Upper lobe of left lung (tissue), 4 donors: ENCODE measurements around the gene NT5C3A.

Source experiments
- CTCF ChIP-seq, 6 experiments: fragments of 450-650 bp in 4 of 6; fragments of 200-600 bp in 2 of 6; sonication (generic) in 2 of 6; IDR thresholded peaks; one replicate each; pipeline ENCODE4 v1.5.1; 2016 to 2019; ENCODE audit warnings: antibody characterized with exemption in 6 of 6
- POLR2A ChIP-seq, 4 donors: fragments of 450-650 bp; IDR thresholded peaks; one replicate each; pipeline ENCODE4 v1.5.1; 2016 to 2017; ENCODE audit warnings: antibody characterized with exemption in 4 of 4, mild to moderate bottlenecking in 2 of 4
- POLR2AphosphoS5 ChIP-seq, 2 donors: sonication (generic); formaldehyde crosslinking; IDR thresholded peaks; one replicate each; pipeline ENCODE4 v1.5.1; 2017; ENCODE audit warnings: antibody characterized with exemption in 2 of 2

DNA sequence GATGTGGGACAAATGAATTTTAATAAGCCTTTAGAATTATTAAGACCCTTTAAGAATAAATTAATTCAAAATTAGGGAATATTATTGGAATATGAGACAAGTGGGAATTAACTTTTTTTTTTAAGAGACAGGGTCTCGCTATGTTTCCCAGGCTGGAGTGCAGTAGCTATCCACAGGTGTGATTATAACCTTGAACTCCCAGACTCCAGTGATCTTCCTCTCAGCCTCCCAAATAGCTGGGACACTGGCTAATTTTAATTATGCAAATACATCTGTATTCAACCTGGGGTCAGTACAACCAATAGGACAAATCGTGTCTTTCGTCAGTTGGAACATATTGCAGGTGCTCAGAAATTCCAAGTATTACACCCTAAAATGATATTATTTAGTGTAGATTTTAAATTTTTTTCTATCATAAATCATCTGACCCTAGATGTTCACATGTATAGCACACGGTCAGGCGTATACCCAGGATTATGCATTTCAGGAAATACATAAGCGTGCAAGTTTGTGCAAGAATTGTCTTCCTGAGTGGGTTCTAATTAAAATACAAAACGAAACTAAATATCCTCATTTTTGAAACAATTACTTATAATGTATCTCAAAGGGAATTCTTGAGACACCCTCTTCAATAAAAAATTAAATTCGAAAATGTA, 1.2 kb downstream of the NT5C3A start:
- TF ChIP-seq CTCF (IDR thresholded peaks at IDR 0.05) (no peak), POLR2AphosphoS5 (IDR thresholded peaks at IDR 0.05) (no peak), POLR2A (IDR thresholded peaks at IDR 0.05) (no peak)
